H9 (cell line): ENCODE results near the gene PTPA. TPM values are rescaled to one million over a fixed set of nuclear protein-coding genes. Genes with fewer than 3 reads are reported as not detected.
A peak's percentile ranks its signal among the peaks of the same experiment; 100 is the strongest.

Experiments used
- DNase-seq: peaks from one replicate; pipeline ENCODE4 v3.0.0-alpha.2; 2017
- H2AFZ ChIP-seq: one replicate; pipeline ENCODE4 v1.6.1; 2013; ENCODE audit warnings: mild to moderate bottlenecking, low read length, control low read depth, moderate library complexity
- H2AK5ac ChIP-seq: 2 replicates; pipeline ENCODE4 v1.6.1; 2013; ENCODE audit warnings: low read length, control low read depth, mixed read lengths; ENCODE audit not compliant: insufficient read length
- H2BK120ac ChIP-seq: one replicate; pipeline ENCODE4 v1.6.1; 2013; ENCODE audit warnings: low read depth, mild to moderate bottlenecking, low read length, control low read depth, inconsistent platforms; ENCODE audit not compliant: poor library complexity, severe bottlenecking
- H2BK12ac ChIP-seq: 2 replicates; pipeline ENCODE4 v1.6.1; 2013; ENCODE audit warnings: low read length, control low read depth, mixed read lengths, low read depth; ENCODE audit not compliant: insufficient read length
- H2BK15ac ChIP-seq: 2 replicates; pipeline ENCODE4 v1.6.1; 2013; ENCODE audit warnings: low read depth, low read length, control low read depth
- H2BK20ac ChIP-seq: one replicate; pipeline ENCODE4 v1.6.1; 2013; ENCODE audit warnings: low read depth, mild to moderate bottlenecking, low read length, control low read depth, inconsistent platforms; ENCODE audit not compliant: poor library complexity, severe bottlenecking
- H2BK5ac ChIP-seq: 2 replicates; pipeline ENCODE4 v1.6.1; 2013; ENCODE audit warnings: low read length, control low read depth, mixed read lengths; ENCODE audit not compliant: insufficient read length
- H3K14ac ChIP-seq: 2 replicates; pipeline ENCODE4 v1.6.1; 2013; ENCODE audit warnings: low read length, control low read depth; ENCODE audit not compliant: insufficient read depth
- H3K18ac ChIP-seq: 2 replicates; pipeline ENCODE4 v1.6.1; 2013; ENCODE audit warnings: low read depth, mild to moderate bottlenecking, mixed read lengths, low read length, control low read depth; ENCODE audit not compliant: insufficient read length
- H3K23ac ChIP-seq: 2 replicates; pipeline ENCODE4 v1.6.1; 2013; ENCODE audit warnings: low read length, control low read depth, mixed read lengths, low read depth; ENCODE audit not compliant: insufficient read length
- H3K23me2 ChIP-seq: 2 replicates; pipeline ENCODE4 v1.6.1; 2013; ENCODE audit warnings: low read depth, mild to moderate bottlenecking, mixed read lengths, low read length, control low read depth; ENCODE audit not compliant: insufficient read length, poor library complexity, severe bottlenecking
- H3K27ac ChIP-seq: 2 replicates; pipeline ENCODE4 v1.5.1; 2013; ENCODE audit warnings: low read length, control low read depth, mixed read lengths, low read depth; ENCODE audit not compliant: insufficient read length
- H3K27me3 ChIP-seq: 2 replicates; pipeline ENCODE4 v1.6.1; 2013; ENCODE audit warnings: low read length, control low read depth, inconsistent platforms; ENCODE audit not compliant: insufficient read depth
- H3K4ac ChIP-seq: 2 replicates; pipeline ENCODE4 v1.6.1; 2013; ENCODE audit warnings: low read depth, mild to moderate bottlenecking, control low read depth, inconsistent platforms, low read length, moderate library complexity
- H3K4me1 ChIP-seq: 2 replicates; pipeline ENCODE4 v1.6.1; 2013; ENCODE audit warnings: low read length, control low read depth, inconsistent platforms; ENCODE audit not compliant: insufficient read depth
- H3K4me2 ChIP-seq: 2 replicates; pipeline ENCODE4 v1.6.1; 2013; ENCODE audit warnings: low read length, control low read depth, mixed read lengths; ENCODE audit not compliant: insufficient read length, insufficient read depth
- H3K56ac ChIP-seq: 2 replicates; pipeline ENCODE4 v1.6.1; 2013; ENCODE audit warnings: low read depth, mild to moderate bottlenecking, mixed read lengths, low read length, control low read depth; ENCODE audit not compliant: insufficient read length
- H3K79me1 ChIP-seq: 2 replicates; pipeline ENCODE4 v1.6.1; 2013; ENCODE audit warnings: low read depth, mild to moderate bottlenecking, moderate library complexity, low read length, control low read depth, inconsistent platforms; ENCODE audit not compliant: insufficient read depth, poor library complexity, severe bottlenecking
- H3K79me2 ChIP-seq: 2 replicates; pipeline ENCODE4 v1.6.1; 2013; ENCODE audit warnings: low read length, control low read depth, inconsistent platforms; ENCODE audit not compliant: insufficient read depth
- H3K9ac ChIP-seq: 2 replicates; pipeline ENCODE4 v1.6.1; 2013; ENCODE audit warnings: low read length, control low read depth, mixed read lengths; ENCODE audit not compliant: insufficient read length; ENCODE audit errors: extremely low read depth
- H3K9me3 ChIP-seq: one replicate; pipeline ENCODE4 v1.6.1; 2013; ENCODE audit warnings: low read depth, low read length, inconsistent platforms; ENCODE audit not compliant: control insufficient read depth
- H3T11ph ChIP-seq: one replicate; pipeline ENCODE4 v1.6.1; 2013; ENCODE audit warnings: mild to moderate bottlenecking, low read length, control low read depth, inconsistent platforms
- H4K20me1 ChIP-seq: one replicate; pipeline ENCODE4 v1.6.1; 2013; ENCODE audit not compliant: control insufficient read depth, insufficient read length, insufficient read depth
- H4K5ac ChIP-seq: 2 replicates; pipeline ENCODE4 v1.6.1; 2013; ENCODE audit warnings: low read depth, mild to moderate bottlenecking, mixed read lengths, low read length, control low read depth; ENCODE audit not compliant: insufficient read length
- H4K8ac ChIP-seq: replicated peaks from 2 replicates; pipeline ENCODE4 v1.6.1; 2013; ENCODE audit warnings: low read length, control low read depth, mixed read lengths, low read depth; ENCODE audit not compliant: insufficient read length
- H4K91ac ChIP-seq: 2 replicates; pipeline ENCODE4 v1.6.1; 2013; ENCODE audit warnings: low read depth, mild to moderate bottlenecking, moderate library complexity, mixed read lengths, low read length, control low read depth; ENCODE audit not compliant: insufficient read length
- H3K27ac Mint-ChIP-seq, 3 experiments: 2 replicates in 2 of 3; 3 replicates in 1 of 3; pipeline ENCODE4 v1.8.0; 2020 to 2021; ENCODE audit warnings: mixed read lengths in 3 of 3, mild to moderate bottlenecking in 1 of 3, moderate library complexity in 1 of 3
- H3K27me3 Mint-ChIP-seq: 2 replicates; pipeline ENCODE4 v1.8.0; 2021; ENCODE audit warnings: low read depth, mild to moderate bottlenecking, moderate library complexity, mixed read lengths
- H3K36me3 Mint-ChIP-seq, 3 experiments: 2 replicates in 2 of 3; 3 replicates in 1 of 3; pipeline ENCODE4 v1.8.0; 2020 to 2021; ENCODE audit warnings: low read depth in 3 of 3, mixed read lengths in 3 of 3; ENCODE audit not compliant: insufficient read depth in 1 of 3
- H3K4me1 Mint-ChIP-seq, 2 experiments: 2 replicates each; pipeline ENCODE4 v1.8.0; 2020; ENCODE audit warnings: mixed read lengths in 2 of 2
- H3K4me3 Mint-ChIP-seq, 2 experiments: 2 replicates in 1 of 2; 3 replicates in 1 of 2; pipeline ENCODE4 v1.8.0; 2020 to 2021; ENCODE audit warnings: mild to moderate bottlenecking in 2 of 2, mixed read lengths in 2 of 2, moderate library complexity in 1 of 2
- H3K9me3 Mint-ChIP-seq, 2 experiments: 2 replicates in 1 of 2; 3 replicates in 1 of 2; pipeline ENCODE4 v1.8.0; 2020; ENCODE audit warnings: mild to moderate bottlenecking in 2 of 2, mixed read lengths in 2 of 2, moderate library complexity in 1 of 2
- CTCF ChIP-seq: fragments of 200-600 bp; sonication (generic); conservative IDR thresholded peaks from 3 replicates; pipeline ENCODE4 v1.8.0; 2021; ENCODE audit warnings: antibody characterized with exemption, mild to moderate bottlenecking
- WGBS: extraction: QIAGEN DNeasy Blood & Tissue Kit; methylation state at CpG from one replicate; pipeline ENCODE4 v1.1.7; 2013; ENCODE audit warnings: missing lambda C conversion rate, low lambda C conversion rate, mixed read lengths; ENCODE audit not compliant: insufficient read length; ENCODE audit errors: extremely low coverage; 5-methylcytosine and 5-hydroxymethylcytosine counted together
- total RNA-seq: library from RNA; stranded (reverse); gene quantifications from 2 replicates; pipeline ENCODE4 v1.2.1, GENCODE V29; 2021

PTPA gene
- total RNA-seq, 1 experiment from 2014 or later: 145 TPM

- Mint-ChIP-seq H3K4me3 (peak overlapping the region; percentile 94 to 98; a peak in 4 of 5 replicates), H3K27ac (no peak overlapping the region), H3K9me3 (no peaks in the 10 kb centered on the region), H3K36me3 (peaks cover 0 to 4% (median 0%) of the 10 kb centered on the region in 3 experiments; a peak in 1 of 7 replicates), H3K27me3 (peaks cover 27% of the 10 kb centered on the region), H3K4me1 (peaks cover 9 to 17% of the 10 kb centered on the region in 2 experiments)
- H3K14ac ChIP-seq: no peak overlapping the region
- no peaks in the 10 kb centered on the region; the same call in 1 of the 2 replicates for H3K27me3 ChIP-seq
- no peaks in the 10 kb centered on the region for H3K9me3 ChIP-seq
- H3K79me2 ChIP-seq: peaks cover 4% of the 10 kb centered on the region; the same call in 1 of the 2 replicates
- no peak overlapping the region for H3K4ac ChIP-seq
- no peak overlapping the region for H3K9ac ChIP-seq
- H3K4me2 ChIP-seq: no peak overlapping the region
- no peak overlapping the region for H4K5ac ChIP-seq
- no peak overlapping the region for H3T11ph ChIP-seq
- no peak overlapping the region for H3K56ac ChIP-seq
- H3K23ac ChIP-seq: no peak overlapping the region
- no peak overlapping the region for H4K91ac ChIP-seq
- H2AFZ ChIP-seq: no peak overlapping the region
- no peak overlapping the region for H2BK15ac ChIP-seq
- no peak overlapping the region for H2BK5ac ChIP-seq
- H3K79me1 ChIP-seq: no peaks in the 10 kb centered on the region
- no peak overlapping the region for H2AK5ac ChIP-seq
- H4K8ac ChIP-seq: no peak overlapping the region
- H3K23me2 ChIP-seq: peaks cover 12% of the 10 kb centered on the region
- no peak overlapping the region for H2BK120ac ChIP-seq
- DNase-seq: no peak
- H2BK20ac ChIP-seq: no peak overlapping the region
- no peak overlapping the region for H2BK12ac ChIP-seq
- H4K20me1 ChIP-seq: no peaks in the 10 kb centered on the region
- no peak overlapping the region for H3K18ac ChIP-seq
- H3K27ac ChIP-seq: no peak overlapping the region
- no CpG with 5 or more reads among the region's 10 CpGs for WGBS
- TF ChIP-seq CTCF: no peak
- no peaks in the 10 kb centered on the region for H3K4me1 ChIP-seq
These were observed 2.2 kb upstream of the PTPA start for GRCh38 chr9:129108805-129109536.
